ENCODE results near the gene ADD3.

DNA sequence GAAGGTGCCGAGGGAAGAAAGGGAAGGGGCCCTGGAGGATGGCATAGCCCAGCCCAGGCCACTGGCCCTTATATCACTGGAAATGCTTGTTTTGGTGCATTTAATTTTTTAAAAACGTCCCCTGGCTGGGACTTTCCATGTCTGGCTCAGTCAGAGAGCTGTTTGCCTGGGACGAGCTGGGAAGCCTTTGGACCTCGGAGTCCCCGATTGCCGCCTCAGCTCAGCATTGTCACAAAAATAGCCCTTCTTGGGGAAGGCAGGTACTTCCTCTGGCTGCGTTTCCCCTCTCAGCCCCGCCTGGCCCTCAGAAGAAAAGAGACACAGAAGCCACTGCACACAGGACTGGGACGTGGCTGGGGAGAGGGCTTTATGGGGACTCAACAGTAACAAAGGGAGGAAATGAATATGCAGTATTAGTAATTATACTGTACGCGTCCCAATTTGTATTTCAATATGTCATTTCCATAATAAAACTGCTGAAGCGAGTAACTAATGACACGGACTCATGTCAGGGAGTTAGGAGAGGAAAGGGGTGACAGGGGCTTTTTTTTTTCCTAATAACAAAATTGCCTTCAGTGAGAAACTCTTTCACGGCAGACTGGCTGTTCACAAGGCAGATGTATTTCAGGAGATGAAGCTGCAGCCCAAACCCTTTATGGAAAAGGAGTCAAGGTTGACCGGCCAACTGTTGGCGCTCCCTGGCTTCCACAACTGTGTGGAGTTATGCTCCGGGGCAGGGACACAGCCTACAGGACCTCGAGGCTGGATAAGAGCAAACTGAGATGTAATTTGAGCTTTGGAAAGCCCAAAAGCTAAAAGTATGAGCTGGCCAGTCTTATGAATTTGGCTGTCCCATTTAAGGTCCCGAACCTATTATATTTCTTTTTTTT, 168.6 kb downstream of the ADD3 start:
- TF ChIP-seq, protein P1, sequence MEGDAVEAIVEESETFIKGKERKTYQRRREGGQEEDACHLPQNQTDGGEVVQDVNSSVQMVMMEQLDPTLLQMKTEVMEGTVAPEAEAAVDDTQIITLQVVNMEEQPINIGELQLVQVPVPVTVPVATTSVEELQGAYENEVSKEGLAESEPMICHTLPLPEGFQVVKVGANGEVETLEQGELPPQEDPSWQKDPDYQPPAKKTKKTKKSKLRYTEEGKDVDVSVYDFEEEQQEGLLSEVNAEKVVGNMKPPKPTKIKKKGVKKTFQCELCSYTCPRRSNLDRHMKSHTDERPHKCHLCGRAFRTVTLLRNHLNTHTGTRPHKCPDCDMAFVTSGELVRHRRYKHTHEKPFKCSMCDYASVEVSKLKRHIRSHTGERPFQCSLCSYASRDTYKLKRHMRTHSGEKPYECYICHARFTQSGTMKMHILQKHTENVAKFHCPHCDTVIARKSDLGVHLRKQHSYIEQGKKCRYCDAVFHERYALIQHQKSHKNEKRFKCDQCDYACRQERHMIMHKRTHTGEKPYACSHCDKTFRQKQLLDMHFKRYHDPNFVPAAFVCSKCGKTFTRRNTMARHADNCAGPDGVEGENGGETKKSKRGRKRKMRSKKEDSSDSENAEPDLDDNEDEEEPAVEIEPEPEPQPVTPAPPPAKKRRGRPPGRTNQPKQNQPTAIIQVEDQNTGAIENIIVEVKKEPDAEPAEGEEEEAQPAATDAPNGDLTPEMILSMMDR (IDR thresholded peaks at IDR 0.05; ENCODE audit: poor library complexity): no peak
- no peak for TF ChIP-seq EZH2phosphoT487 (IDR thresholded peaks at IDR 0.05; ENCODE audit: low read depth, severe bottlenecking, unreplicated experiment)

Measured in hepatocyte (in vitro differentiated cells).